ENCODE data around the gene NSF. TPM values are rescaled to one million over a fixed set of nuclear protein-coding genes. Genes with fewer than 3 reads are reported as not detected.
A peak's percentile ranks its signal among the peaks of the same experiment; 100 is the strongest.

NSF gene
- total and polyA plus RNA-seq, 10 of the 15 experiments (the other 5 are each of a cell fraction or from before 2014, with no cell fraction given) = 6.8 to 25.6 (median 16.8) TPM

GRCh38 chr17:46771561-46772474 is 181.3 kb downstream of the NSF start (continued):
- TF ChIP-seq CEBPB (IDR thresholded peaks at IDR 0.05; ENCODE audit: borderline replicate concordance in 1 of 2, low read depth in 2 of 2, low read length in 2 of 2) = no peak
- no peak for TF ChIP-seq HDGF (IDR thresholded peaks at IDR 0.05)
- TF ChIP-seq IRF4 (IDR thresholded peaks at IDR 0.05; ENCODE audit: low read depth, low read length) = no peak
- TF ChIP-seq SUZ12 (IDR thresholded peaks at IDR 0.05; ENCODE audit: unreplicated experiment) = no peak
- TF ChIP-seq IKZF1 (conservative IDR thresholded peaks at IDR 0.05) = peak; percentile 24; the same call in 1 of the 2 replicates
- no peak for TF ChIP-seq JUND (IDR thresholded peaks at IDR 0.05; ENCODE audit: low read depth, low read length)
- no peak for TF ChIP-seq RAD51 (IDR thresholded peaks at IDR 0.05)
- TF ChIP-seq CBX3 (IDR thresholded peaks at IDR 0.05; ENCODE audit: borderline replicate concordance, low read depth) = no peak
- no peak for TF ChIP-seq NRF1 (conservative IDR thresholded peaks at IDR 0.05; ENCODE audit: low read depth, low read length)
- TF ChIP-seq NFXL1 (IDR thresholded peaks at IDR 0.05; ENCODE audit: borderline replicate concordance) = no peak
- TF ChIP-seq KDM1A (IDR thresholded peaks at IDR 0.05; ENCODE audit: borderline replicate concordance) = no peak
- TF ChIP-seq NR2F1 (conservative IDR thresholded peaks at IDR 0.05) = no peak
- no peak for TF ChIP-seq RUNX3 (IDR thresholded peaks at IDR 0.05; ENCODE audit: low read length)
- no peak for TF ChIP-seq ATF3 (IDR thresholded peaks at IDR 0.05; ENCODE audit: borderline replicate concordance, extremely low read depth, low read depth, low read length)

Measured in GM12878 (cell line).